HepG2 (cell line): ENCODE measurements around the gene BOD1L1. TPM values are rescaled to one million over a fixed set of nuclear protein-coding genes. Genes with fewer than 3 reads are reported as not detected.

ENCODE experiments used
- ATAC-seq: fragments of 200-7000 bp; cut with Tn5 transposase; 3 replicates; pipeline ENCODE4 v1.9.1; 2020; ENCODE audit warnings: mild to moderate bottlenecking, moderate library complexity
- BruUV-seq: library from RNA; stranded (reverse); fragments of 400-500 nt; replicated peaks from 2 replicates; lab custom pipeline; 2021; lab: Mats Ljungman, UMichigan
- CTCF ChIA-PET: fragments of 300-600 bp; formaldehyde crosslinking; extraction: SDS; loops from one replicate; lab custom pipeline; 2021; ENCODE audit warnings: low total read pairs, inconsistent platforms, low intra/inter-chr PET ratio; lab: Yijun Ruan, JAX
- POLR2A ChIA-PET: fragments of 350-600 bp; sonication (Branson Sonifier 250); formaldehyde crosslinking; loops from one replicate; lab custom pipeline; 2020; ENCODE audit warnings: antibody characterized with exemption, inconsistent platforms; lab: Yijun Ruan, JAX
- DNase-seq: peaks from one replicate; pipeline ENCODE4 v3.0.0-alpha.2; 2015; ENCODE audit warnings: low spot score
- FAIRE-seq: peaks from 3 replicates; lab custom pipeline; 2011; peaks lifted over from hg19 to GRCh38; lab: Jason Lieb, UNC
- H2AFZ ChIP-seq: one replicate; pipeline ENCODE4 v1.6.1; 2011; ENCODE audit warnings: low read length, inconsistent platforms
- H3K27ac ChIP-seq: fragments of 300-600 bp; 3 replicates; pipeline ENCODE4 v1.8.0; 2011; ENCODE audit warnings: mixed run types, mild to moderate bottlenecking, mixed read lengths, low read length, inconsistent platforms; ENCODE audit not compliant: insufficient read depth; ENCODE audit errors: extremely low read length
- H3K27me3 ChIP-seq, 2 experiments: fragments of 200-600 bp in 1 of 2; 2 replicates in 1 of 2; 3 replicates in 1 of 2; pipeline versions ENCODE4 v1.6.0 to v1.8.0; 2011; ENCODE audit warnings: low read length in 2 of 2, mild to moderate bottlenecking in 2 of 2, moderate library complexity in 2 of 2, inconsistent platforms in 1 of 2; ENCODE audit not compliant: insufficient read depth in 2 of 2, control insufficient read depth in 1 of 2
- H3K36me3 ChIP-seq, 2 experiments: fragments of 200-600 bp in 1 of 2; replicated peaks in 1 of 2; 2 replicates in 1 of 2; 3 replicates in 1 of 2; pipeline versions ENCODE4 v1.5.1 to v1.8.0; 2011; ENCODE audit warnings: low read length in 2 of 2, inconsistent platforms in 1 of 2; ENCODE audit not compliant: insufficient read depth in 2 of 2, control insufficient read depth in 1 of 2
- H3K4me1 ChIP-seq: 2 replicates; pipeline ENCODE4 v1.5.1; 2012; ENCODE audit warnings: low read length, inconsistent platforms; ENCODE audit not compliant: insufficient read depth
- H3K4me2 ChIP-seq: 2 replicates; pipeline ENCODE4 v1.6.0; 2011; ENCODE audit warnings: low read depth, low read length, inconsistent platforms
- H3K4me3 ChIP-seq, 3 experiments: fragments of 200-600 bp in 1 of 3; sonication (generic), shearing (Covaris generic) in 1 of 3; replicated peaks in 1 of 3; 2 replicates each; pipeline ENCODE4 v1.5.1; 2011 to 2016; ENCODE audit warnings: low read length in 3 of 3, inconsistent platforms in 2 of 3, low read depth in 2 of 3, mild to moderate bottlenecking in 2 of 3, control low read depth in 1 of 3, mixed read lengths in 1 of 3; ENCODE audit not compliant: insufficient read depth in 1 of 3
- H3K79me2 ChIP-seq: one replicate; pipeline ENCODE4 v1.6.1; 2011; ENCODE audit warnings: low read length, inconsistent platforms; ENCODE audit not compliant: insufficient read depth
- H3K9ac ChIP-seq: 2 replicates; pipeline ENCODE4 v1.6.0; 2011; ENCODE audit warnings: mild to moderate bottlenecking, low read depth, low read length, inconsistent platforms; ENCODE audit not compliant: insufficient read depth
- H3K9me3 ChIP-seq: 2 replicates; pipeline ENCODE4 v1.5.1; 2012; ENCODE audit warnings: mild to moderate bottlenecking, low read length
- H4K20me1 ChIP-seq: 2 replicates; pipeline ENCODE4 v1.6.0; 2011; ENCODE audit warnings: inconsistent platforms, mild to moderate bottlenecking, low read length, moderate library complexity; ENCODE audit not compliant: insufficient read depth
- DR1 ChIP-seq: sonication (generic); formaldehyde crosslinking; IDR thresholded peaks from 2 replicates; pipeline ENCODE4 v1.8.0; 2021; ENCODE audit warnings: mild to moderate bottlenecking, missing genetic modification reagents, inconsistent platforms
- FOXP4 ChIP-seq: sonication (generic); formaldehyde crosslinking; IDR thresholded peaks from 2 replicates; pipeline ENCODE4 v1.4.0; 2020; ENCODE audit warnings: missing genetic modification reagents
- JUND ChIP-seq: sonication (generic); formaldehyde crosslinking; IDR thresholded peaks from 2 replicates; pipeline ENCODE4 v1.8.0; 2022; ENCODE audit warnings: mild to moderate bottlenecking, missing genetic modification reagents
- SMARCE1 ChIP-seq: fragments of 450-650 bp; IDR thresholded peaks from 2 replicates; pipeline ENCODE4 v1.6.1; 2017; ENCODE audit warnings: borderline replicate concordance
- YEATS2 ChIP-seq: sonication (generic); formaldehyde crosslinking; IDR thresholded peaks from 2 replicates; pipeline ENCODE4 v1.4.0; 2020; ENCODE audit warnings: missing genetic modification reagents, borderline replicate concordance
- ZFP91 ChIP-seq: sonication (generic); formaldehyde crosslinking; IDR thresholded peaks from 2 replicates; pipeline ENCODE4 v1.9.0; 2022; ENCODE audit warnings: missing genetic modification reagents, mild to moderate bottlenecking, borderline replicate concordance
- ZNF251 ChIP-seq: sonication (generic); formaldehyde crosslinking; IDR thresholded peaks from 2 replicates; pipeline ENCODE4 v1.9.0; 2021; ENCODE audit warnings: mild to moderate bottlenecking, missing genetic modification reagents
- ZNF276 ChIP-seq: sonication (generic); formaldehyde crosslinking; IDR thresholded peaks from 2 replicates; pipeline ENCODE4 v1.4.0; 2020; ENCODE audit warnings: mild to moderate bottlenecking, low read depth, missing genetic modification reagents
- ZNF503 ChIP-seq: sonication (generic); formaldehyde crosslinking; IDR thresholded peaks from 2 replicates; pipeline ENCODE4 v1.4.0; 2020; ENCODE audit warnings: missing genetic modification reagents
- ZNF800 ChIP-seq: sonication (generic); formaldehyde crosslinking; IDR thresholded peaks from 2 replicates; pipeline ENCODE4 v1.4.0; 2020; ENCODE audit warnings: missing genetic modification reagents
- WGBS: methylation state at CpG from one replicate; pipeline ENCODE4 v1.1.6; 2017; ENCODE audit warnings: low lambda C conversion rate; 5-methylcytosine and 5-hydroxymethylcytosine counted together
- in situ Hi-C: cut with HindIII; loops from 2 replicates; pipeline ENCODE4 v1.10.0; 2017; ENCODE audit warnings: low pct_unique_long_range_greater_than_20kb; ENCODE audit not compliant: extremely low pct_ligation_motif_present
- intact Hi-C: fragments of 100-400 bp; cut with micrococcal nuclease; formaldehyde crosslinking; loops from one replicate; pipeline ENCODE4 v1.10.0; 2022; ENCODE audit not compliant: unreplicated experiment
- polyA plus RNA-seq, 8 experiments: library from polyadenylated mRNA; depleted of rRNA in 3 of 8; stranded (reverse) in 7 of 8; unstranded in 1 of 8; fragments of >200 nt; fragmentation: Illumina TruSeq in 4 of 8; extraction: Trizol in 4 of 8; gene quantifications; 2 replicates each; pipeline versions ENCODE4 v1.2.1 to v1.2.3, GENCODE V29; 2011 to 2016; ENCODE audit warnings: low read depth in 4 of 8, missing spikeins in 1 of 8, mixed read lengths in 1 of 8; ENCODE audit not compliant: insufficient read depth in 1 of 8
- total RNA-seq, 5 experiments: library from RNA; depleted of rRNA; stranded (reverse); fragments of >200 nt; fragmentation: Illumina TruSeq; extraction: Trizol; gene quantifications; 2 replicates each; pipeline ENCODE4 v1.2.3, GENCODE V29; 2016; ENCODE audit warnings: low read depth in 1 of 5

BOD1L1 gene
- total and polyA plus RNA-seq, 2 of the 13 experiments (the other 11 are each of a cell fraction or from before 2014, with no cell fraction given), result 11.7 to 17.9 TPM

- TF ChIP-seq ZNF800 (CRISPR knock-in tag), result 0 out of 2 replicates have a peak, but pooled peaks have one; percentile 29
These were observed 105.0 kb downstream of the BOD1L1 start (continued) for GRCh38 chr4:13522282-13523104.

- H3K9me3 ChIP-seq, result no peaks in the 10 kb centered on the region
- no peak overlapping the region for H3K4me2 ChIP-seq
- in situ Hi-C loops, result no loop called here
- H3K9ac ChIP-seq, result no peak overlapping the region
- no peak for FAIRE-seq
- TF ChIP-seq ZNF251 (CRISPR knock-in tag) (no peak), ZNF276 (CRISPR knock-in tag) (no peak), YEATS2 (CRISPR knock-in tag) (no peak), ZNF503 (CRISPR knock-in tag) (no peak), ZFP91 (CRISPR knock-in tag) (no peak), DR1 (no peak), FOXP4 (CRISPR knock-in tag) (no peak), SMARCE1 (no peak), JUND (CRISPR knock-in tag) (no peak)
- no peak overlapping the region for H3K4me3 ChIP-seq
- ChIA-PET POLR2A (no interaction called here), CTCF (no interaction called here)
- intact Hi-C loops, result no loop called here
- H3K27ac ChIP-seq, result no peak overlapping the region
- 0% methylated on average over 1 of the region's 2 CpGs for whole genome bisulfite sequencing
- no peaks in the 10 kb centered on the region for H4K20me1 ChIP-seq
- no peaks in the 10 kb centered on the region for H3K79me2 ChIP-seq
- no peaks in the 10 kb centered on the region for H3K4me1 ChIP-seq
- ATAC-seq, result no peak
- no peaks in the 10 kb centered on the region for H3K36me3 ChIP-seq
- DNase-seq, result no peak
- no peak overlapping the region for H2AFZ ChIP-seq
- no TSS peak for BruUV-seq
- H3K27me3 ChIP-seq, result peaks cover 9 to 43% of the 10 kb centered on the region in 2 experiments; a peak in 4 of 5 replicates
These were observed 106.5 kb downstream of the BOD1L1 start for GRCh38 chr4:13521047-13521446.
